ENCODE data around the gene FRK. TPM values are rescaled to one million over a fixed set of nuclear protein-coding genes. Genes with fewer than 3 reads are reported as not detected.

The FRK gene
- polyA plus RNA-seq, 3 donors: not detected

- H3K36me3 Mint-ChIP-seq: no peaks in the 10 kb centered on the region
- H3K4me3 Mint-ChIP-seq: no peak overlapping the region
- H2AFZ ChIP-seq (ENCODE audit: insufficient read depth, low read depth, low read length, poor library complexity, severe bottlenecking): no peak overlapping the region
- no peaks in the 10 kb centered on the region for H3K9me3 ChIP-seq (replicated peaks in 1 of 2; ENCODE audit: control insufficient read depth in 1 of 2, insufficient read depth in 1 of 2, low read length in 2 of 2)
- H3K27ac Mint-ChIP-seq: no peak overlapping the region
- no peaks in the 10 kb centered on the region for H3K36me3 ChIP-seq (replicated peaks in 1 of 2; ENCODE audit: control insufficient read depth in 1 of 2, insufficient read depth in 2 of 2, low read length in 2 of 2)
- no peak overlapping the region for H3K9ac ChIP-seq (ENCODE audit: insufficient read depth, low read length, poor library complexity, severe bottlenecking)
- no peaks in the 10 kb centered on the region for H3K4me1 Mint-ChIP-seq
- H3K79me2 ChIP-seq (ENCODE audit: insufficient read depth, low read length): no peaks in the 10 kb centered on the region
- no peaks in the 10 kb centered on the region for H3K27me3 ChIP-seq (ENCODE audit: control insufficient read depth in 2 of 2, insufficient read depth in 2 of 2, low read length in 2 of 2)
- H3K27me3 Mint-ChIP-seq (ENCODE audit: low read depth in 3 of 3): peaks cover 0 to under 1% (median 0%) of the 10 kb centered on the region in 3 donors
- H3K4me3 ChIP-seq (replicated peaks in 1 of 3; ENCODE audit: low read depth in 2 of 3, low read length in 3 of 3): no peak overlapping the region
- H3K9me3 Mint-ChIP-seq: peaks cover 0 to 2% (median 0%) of the 10 kb centered on the region in 7 donors
- TF ChIP-seq, protein P1, sequence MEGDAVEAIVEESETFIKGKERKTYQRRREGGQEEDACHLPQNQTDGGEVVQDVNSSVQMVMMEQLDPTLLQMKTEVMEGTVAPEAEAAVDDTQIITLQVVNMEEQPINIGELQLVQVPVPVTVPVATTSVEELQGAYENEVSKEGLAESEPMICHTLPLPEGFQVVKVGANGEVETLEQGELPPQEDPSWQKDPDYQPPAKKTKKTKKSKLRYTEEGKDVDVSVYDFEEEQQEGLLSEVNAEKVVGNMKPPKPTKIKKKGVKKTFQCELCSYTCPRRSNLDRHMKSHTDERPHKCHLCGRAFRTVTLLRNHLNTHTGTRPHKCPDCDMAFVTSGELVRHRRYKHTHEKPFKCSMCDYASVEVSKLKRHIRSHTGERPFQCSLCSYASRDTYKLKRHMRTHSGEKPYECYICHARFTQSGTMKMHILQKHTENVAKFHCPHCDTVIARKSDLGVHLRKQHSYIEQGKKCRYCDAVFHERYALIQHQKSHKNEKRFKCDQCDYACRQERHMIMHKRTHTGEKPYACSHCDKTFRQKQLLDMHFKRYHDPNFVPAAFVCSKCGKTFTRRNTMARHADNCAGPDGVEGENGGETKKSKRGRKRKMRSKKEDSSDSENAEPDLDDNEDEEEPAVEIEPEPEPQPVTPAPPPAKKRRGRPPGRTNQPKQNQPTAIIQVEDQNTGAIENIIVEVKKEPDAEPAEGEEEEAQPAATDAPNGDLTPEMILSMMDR (IDR thresholded peaks at IDR 0.05): no peak
- no peaks in the 10 kb centered on the region for H3K4me1 ChIP-seq (ENCODE audit: control insufficient read depth in 1 of 2, insufficient read depth in 2 of 2, low read length in 2 of 2)
- H3K27ac ChIP-seq (ENCODE audit: low read depth in 1 of 2, low read length in 2 of 2): no peak overlapping the region
- intact Hi-C loops (cut with micrococcal nuclease): no loop called here
- WGBS (ENCODE audit: insufficient coverage): 64% methylated on average over 3 of the region's 3 CpGs
- no peak overlapping the region for H3K4me2 ChIP-seq (replicated peaks; ENCODE audit: extremely low read depth, low read length, poor library complexity, severe bottlenecking)
- DNase-seq: no peak
- no peaks in the 10 kb centered on the region for H4K20me1 ChIP-seq (ENCODE audit: insufficient read depth, low read length)
These were observed 158.8 kb downstream of the FRK start for GRCh38 chr6:115901896-115902295.

DNA sequence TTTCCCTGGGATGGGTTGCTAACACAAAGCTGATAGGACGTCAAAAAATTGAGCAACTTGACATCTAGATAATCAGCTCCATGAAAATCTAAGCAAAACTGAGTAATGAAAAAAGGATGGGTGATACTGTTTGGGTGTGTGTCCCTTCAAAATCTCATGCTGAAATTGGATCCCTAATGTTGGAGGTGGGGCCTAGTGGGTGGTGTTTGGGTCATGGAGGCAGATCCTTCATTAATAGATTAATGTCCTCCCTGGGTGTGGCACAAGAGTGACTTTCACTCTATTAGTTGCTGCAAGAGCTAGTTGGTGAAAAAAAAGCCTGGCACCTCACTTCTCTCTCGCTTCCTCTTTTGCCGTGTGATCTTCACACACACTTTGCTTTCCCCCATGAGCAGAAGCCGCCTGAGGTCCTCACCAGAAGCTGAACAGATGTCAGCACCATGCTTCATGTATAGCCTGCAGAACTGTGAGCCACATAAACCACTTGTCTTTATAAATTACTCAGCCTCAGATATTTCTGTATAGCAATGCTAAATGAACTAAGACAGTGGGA is 160.9 kb downstream of the FRK start:
- intact Hi-C loops (cut with micrococcal nuclease): no loop called here
- DNase-seq: no peak
- no peaks in the 10 kb centered on the region for H3K4me1 Mint-ChIP-seq
- Histone ChIP-seq H3K4me1 (ENCODE audit: control insufficient read depth in 1 of 2, insufficient read depth in 2 of 2, low read length in 2 of 2) (no peaks in the 10 kb centered on the region), H3K36me3 (replicated peaks in 1 of 2; ENCODE audit: control insufficient read depth in 1 of 2, insufficient read depth in 2 of 2, low read length in 2 of 2) (no peaks in the 10 kb centered on the region), H3K79me2 (ENCODE audit: insufficient read depth, low read length) (no peaks in the 10 kb centered on the region), H3K27ac (ENCODE audit: low read depth in 1 of 2, low read length in 2 of 2) (no peak overlapping the region), H3K9ac (ENCODE audit: insufficient read depth, low read length, poor library complexity, severe bottlenecking) (no peak overlapping the region), H2AFZ (ENCODE audit: insufficient read depth, low read depth, low read length, poor library complexity, severe bottlenecking) (no peak overlapping the region), H3K4me3 (replicated peaks in 1 of 3; ENCODE audit: low read depth in 2 of 3, low read length in 3 of 3) (no peak overlapping the region), H4K20me1 (ENCODE audit: insufficient read depth, low read length) (no peaks in the 10 kb centered on the region), H3K27me3 (ENCODE audit: control insufficient read depth in 2 of 2, insufficient read depth in 2 of 2, low read length in 2 of 2) (no peaks in the 10 kb centered on the region), H3K9me3 (replicated peaks in 1 of 2; ENCODE audit: control insufficient read depth in 1 of 2, insufficient read depth in 1 of 2, low read length in 2 of 2) (no peaks in the 10 kb centered on the region), H3K4me2 (replicated peaks; ENCODE audit: extremely low read depth, low read length, poor library complexity, severe bottlenecking) (no peak overlapping the region)
- H3K9me3 Mint-ChIP-seq: peaks cover 0 to 2% (median 0%) of the 10 kb centered on the region in 7 donors
- H3K27ac Mint-ChIP-seq: no peak overlapping the region
- TF ChIP-seq, protein P1 (IDR thresholded peaks at IDR 0.05): no peak
- H3K36me3 Mint-ChIP-seq: no peaks in the 10 kb centered on the region
- WGBS (ENCODE audit: insufficient coverage): 29% methylated on average over 2 of the region's 4 CpGs
- H3K27me3 Mint-ChIP-seq (ENCODE audit: low read depth in 3 of 3): no peaks in the 10 kb centered on the region
- no peak overlapping the region for H3K4me3 Mint-ChIP-seq
